Measurements from ENCODE around the gene STPG4.
"Not testable (repeated sequence)": the region's sequence is repeated elsewhere in the genome, so short reads cannot be mapped to it uniquely, and the experiment has no call there.

Gene STPG4

GRCh38 chr2:47155091-47155876, at the start of gene STPG4:
Gene STPG4 (minus strand): TSS chr2:47155308. CDS start chr2:47155251, 57 bp downstream.
- no peak for DNase-seq

GRCh38 chr2:47204691-47205090, 49.6 kb upstream of the STPG4 start:
- no peak for DNase-seq

- peak; percentile 43 for DNase-seq
Observed at GRCh38 chr2:47203995-47204394, 48.9 kb upstream of the STPG4 start.

- DNase-seq: no peak
Observed at GRCh38 chr2:47201224-47201623, 46.1 kb upstream of the STPG4 start.

GRCh38 chr2:47198985-47199451, 43.9 kb upstream of the STPG4 start:
- no peak for DNase-seq

- DNase-seq: no peak
Observed at GRCh38 chr2:47196499-47196898, 41.4 kb upstream of the STPG4 start.

- no peak for DNase-seq
Observed at GRCh38 chr2:47196046-47196445, 40.9 kb upstream of the STPG4 start.

- no peak for DNase-seq
Observed at GRCh38 chr2:47195148-47195547, 40.0 kb upstream of the STPG4 start.

GRCh38 chr2:47194410-47194809, 39.3 kb upstream of the STPG4 start:
- no peak for DNase-seq

GRCh38 chr2:47193607-47194006, 38.5 kb upstream of the STPG4 start:
- peak; percentile 73 for DNase-seq

GRCh38 chr2:47190188-47190881, 35.2 kb upstream of the STPG4 start:
- no peak for DNase-seq

GRCh38 chr2:47189635-47190034, 34.5 kb upstream of the STPG4 start:
- no peak for DNase-seq

- no peak for DNase-seq
Observed at GRCh38 chr2:47187069-47187468, 32.0 kb upstream of the STPG4 start.

- DNase-seq: no peak
Observed at GRCh38 chr2:47186351-47186750, 31.2 kb upstream of the STPG4 start.

GRCh38 chr2:47185098-47185497, 30.0 kb upstream of the STPG4 start:
- not testable (repeated sequence) for DNase-seq

- DNase-seq: no peak
Observed at GRCh38 chr2:47181176-47181575, 26.1 kb upstream of the STPG4 start.

- DNase-seq: no peak
Observed at GRCh38 chr2:47180531-47180930, 25.4 kb upstream of the STPG4 start.

- DNase-seq: no peak
Observed at GRCh38 chr2:47179388-47179787, 24.3 kb upstream of the STPG4 start.

GRCh38 chr2:47178341-47178740, 23.2 kb upstream of the STPG4 start:
- no peak for DNase-seq

- DNase-seq: no peak
Observed at GRCh38 chr2:47177043-47177565, 22.0 kb upstream of the STPG4 start.

GRCh38 chr2:47174733-47175361, 19.7 kb upstream of the STPG4 start:
- peak; percentile 31 for DNase-seq

- DNase-seq: no peak
Observed at GRCh38 chr2:47173986-47174732, 19.1 kb upstream of the STPG4 start.

All from NCI-H446 treated with DMSO at 0.1 percent for 48 hours (cell line).